HG03097 (cell line): ENCODE data around the gene TMEM176B.

Experiments used
- ATAC-seq: cut with Tn5 transposase; IDR thresholded peaks from one replicate; pipeline ENCODE4 v1.9.1; 2021; ENCODE audit not compliant: unreplicated experiment, low FRiP score

The TMEM176B gene

DNA sequence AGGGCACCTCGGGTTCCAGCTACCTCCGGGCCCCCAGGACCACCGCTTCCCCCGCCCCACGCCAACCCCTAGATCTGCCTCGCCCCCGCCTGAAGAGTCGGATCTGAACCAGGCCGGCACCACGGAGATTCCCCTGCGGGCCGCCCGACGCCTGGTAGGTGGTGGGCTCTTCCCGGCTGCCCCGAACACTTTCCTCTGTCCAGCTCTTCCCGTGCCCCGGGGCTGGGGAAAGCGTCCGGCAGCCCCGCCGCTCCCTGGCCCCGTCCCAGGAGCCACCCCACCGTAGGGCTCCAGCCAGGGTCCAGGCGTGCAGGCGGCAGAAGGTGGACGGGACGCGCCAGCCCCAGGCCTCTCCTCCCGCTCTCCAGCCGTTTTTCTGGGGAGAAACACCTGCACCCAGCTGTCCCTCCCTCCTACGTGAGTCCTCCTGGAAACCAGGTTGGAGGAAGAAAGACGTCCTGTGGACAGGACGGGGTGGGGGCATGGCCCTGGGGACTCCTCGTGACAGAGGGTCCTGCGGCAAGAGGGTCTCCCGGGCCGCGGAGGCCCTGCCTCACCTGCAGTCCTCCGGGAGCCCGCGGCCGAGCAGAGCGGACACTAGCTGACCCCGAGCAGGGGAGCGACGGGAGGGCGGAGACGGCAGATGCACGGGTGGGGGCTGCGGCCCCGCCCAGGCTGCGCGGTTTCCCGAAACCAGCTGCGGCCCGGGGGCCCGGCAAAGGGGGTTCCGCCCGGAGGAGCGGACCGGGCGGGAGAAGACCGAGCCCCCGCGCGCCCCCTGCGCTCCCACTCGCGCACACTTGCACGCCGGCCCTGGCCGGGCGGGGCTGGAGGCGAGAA lies at the start of gene TMEM176B:
Gene TMEM176B, minus strand, starts transcription at position 624 of the 840 bp plus-strand sequence. CDS start 3,795 bp downstream, outside the sequence.
- ATAC-seq: no peak

DNA sequence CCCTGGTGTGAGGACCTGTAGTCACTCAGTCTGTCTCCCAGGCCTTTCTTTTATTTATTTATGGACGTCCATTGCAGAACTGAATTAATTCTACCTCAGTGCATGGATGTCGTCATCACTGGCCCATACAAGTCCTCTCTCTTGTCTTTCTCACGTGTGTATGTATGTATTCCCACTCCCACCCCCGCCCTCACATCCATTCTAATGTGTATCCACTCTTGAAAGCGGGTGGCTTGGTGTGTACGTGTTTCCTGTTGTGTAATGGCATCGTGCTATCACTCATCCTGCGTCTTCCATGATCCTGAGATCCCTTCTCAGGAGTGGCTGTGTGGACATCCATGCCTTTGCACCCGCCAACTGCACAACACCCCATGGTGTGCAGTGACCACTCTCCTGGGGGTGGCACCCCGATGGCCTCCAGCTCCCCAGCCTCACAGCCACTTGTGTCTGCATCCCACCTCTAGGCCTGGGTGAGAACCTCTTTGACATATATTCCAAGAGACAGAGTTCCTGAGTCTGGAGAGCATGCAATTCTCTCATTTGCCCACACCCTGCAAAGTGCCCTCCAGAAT lies 49.1 kb upstream of the TMEM176B start:
- ATAC-seq: no peak

GRCh38 chr7:150848561-150849115 lies 48.5 kb upstream of the TMEM176B start:
- ATAC-seq: no peak

GRCh38 chr7:150848111-150848510 lies 47.9 kb upstream of the TMEM176B start:
- ATAC-seq: no peak

DNA sequence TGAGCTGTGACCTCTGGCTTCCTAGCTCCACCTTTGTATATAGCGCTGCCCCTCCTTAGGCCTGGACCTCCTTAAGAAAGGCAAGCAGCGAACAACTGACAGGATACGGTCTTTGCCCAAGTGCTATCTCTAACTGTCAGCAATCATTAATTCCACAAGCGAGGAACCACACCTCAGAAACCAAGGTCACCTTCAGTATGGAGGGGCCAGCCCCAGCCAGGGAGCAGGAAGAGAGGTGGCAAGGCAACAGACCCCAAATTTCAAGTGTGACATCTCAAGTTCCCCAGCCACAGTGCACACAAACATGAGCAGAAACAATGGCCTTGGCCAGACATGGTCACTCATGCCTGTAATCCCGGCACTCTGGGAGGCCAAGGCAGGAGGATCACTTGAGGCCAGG lies 47.4 kb upstream of the TMEM176B start:
- no peak for ATAC-seq

DNA sequence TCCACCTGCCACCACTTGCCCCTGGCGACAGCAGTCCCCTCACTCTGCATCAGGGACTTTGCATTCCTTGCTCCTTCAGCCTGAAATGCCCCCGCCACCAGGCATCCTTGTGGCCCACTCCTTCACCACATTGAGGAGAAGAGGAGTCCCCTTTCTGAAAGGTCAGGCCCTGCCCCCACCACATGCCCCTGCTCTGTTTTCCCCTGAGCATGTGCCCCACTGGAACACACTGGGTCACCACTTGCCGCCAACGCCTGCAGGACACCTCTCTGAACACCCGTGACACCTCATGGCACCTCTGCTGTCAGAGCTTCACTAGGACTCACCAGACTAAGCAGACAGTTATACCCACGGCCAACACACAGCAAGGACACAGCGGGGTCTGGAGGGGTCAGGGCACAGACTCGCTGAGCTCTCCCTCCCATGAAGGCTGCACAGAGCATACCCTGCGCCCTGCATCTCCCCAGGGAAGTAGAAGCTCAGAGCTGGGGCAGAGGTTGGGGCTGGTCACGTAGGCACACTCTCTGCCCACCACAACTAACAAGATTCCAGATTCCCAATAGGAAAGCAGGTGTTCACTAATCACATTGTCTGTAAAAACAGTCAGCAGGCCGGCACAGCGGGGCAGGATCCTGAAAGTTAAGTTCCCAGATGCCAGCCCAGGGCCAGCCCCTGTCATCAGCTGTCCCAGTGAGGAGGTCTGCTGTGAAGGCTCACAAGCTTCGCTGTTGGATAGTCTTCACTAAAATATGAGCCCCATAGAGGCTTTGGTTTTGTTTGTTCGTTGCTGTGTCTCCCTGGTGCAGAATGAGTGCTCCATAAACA lies 46.3 kb upstream of the TMEM176B start:
- no peak for ATAC-seq

GRCh38 chr7:150845421-150845861 lies 45.3 kb upstream of the TMEM176B start:
- no peak for ATAC-seq

- ATAC-seq: no peak
Measured at GRCh38 chr7:150842716-150843115, 42.6 kb upstream of the TMEM176B start.

GRCh38 chr7:150842018-150842417 lies 41.9 kb upstream of the TMEM176B start:
- ATAC-seq: no peak

- ATAC-seq: no peak
Measured at GRCh38 chr7:150838965-150839650, 38.9 kb upstream of the TMEM176B start.

- ATAC-seq: no peak
Measured at GRCh38 chr7:150835702-150836280, 35.6 kb upstream of the TMEM176B start.

GRCh38 chr7:150835019-150835418 lies 34.9 kb upstream of the TMEM176B start:
- ATAC-seq: no peak

GRCh38 chr7:150831851-150832250 lies 31.7 kb upstream of the TMEM176B start:
- no peak for ATAC-seq

GRCh38 chr7:150830937-150831336 lies 30.8 kb upstream of the TMEM176B start:
- no peak for ATAC-seq

DNA sequence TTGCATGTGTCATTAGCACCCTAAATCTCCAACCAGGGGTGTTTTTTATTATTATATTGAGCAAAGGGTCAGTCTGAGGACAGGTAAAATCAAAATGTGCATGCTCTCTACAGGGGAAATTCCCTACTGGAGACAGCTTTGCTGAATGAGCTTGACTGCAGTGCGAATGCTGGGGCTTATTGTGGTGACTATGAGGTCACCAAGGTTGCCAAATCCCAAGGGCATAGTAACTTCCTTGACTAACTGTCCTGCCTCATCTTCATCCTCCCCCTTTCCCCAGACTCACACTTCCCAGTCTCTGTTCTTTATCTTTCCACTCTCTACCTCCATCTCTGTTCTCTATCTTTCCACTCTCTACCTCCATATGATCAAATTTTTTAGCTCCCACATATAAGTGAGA lies 29.3 kb upstream of the TMEM176B start:
- no peak for ATAC-seq

DNA sequence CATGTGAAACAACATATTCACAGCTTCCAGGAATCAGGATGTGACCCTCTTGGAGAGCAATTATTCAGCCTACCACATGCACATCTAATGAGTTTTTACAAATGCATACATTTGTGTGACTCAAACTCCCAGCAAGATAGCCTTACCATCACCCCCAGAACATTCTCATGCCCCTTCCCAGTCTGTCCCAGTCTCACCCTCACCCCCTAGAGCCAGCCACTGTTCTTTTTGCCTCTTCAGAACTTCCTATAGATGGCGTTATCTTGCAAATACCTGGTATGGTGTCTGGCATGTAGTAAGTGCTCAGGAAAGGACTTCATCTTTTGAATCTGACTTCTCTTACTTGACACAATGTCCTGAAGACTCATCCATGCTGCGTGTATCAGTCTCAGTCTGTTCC lies 28.2 kb upstream of the TMEM176B start:
- no peak for ATAC-seq

- ATAC-seq: no peak
Measured at GRCh38 chr7:150826061-150826849, 26.1 kb upstream of the TMEM176B start.

GRCh38 chr7:150824379-150825177 lies 24.4 kb upstream of the TMEM176B start:
- no peak for ATAC-seq
